ENCODE measurements around the gene FRMD8. TPM values are rescaled to one million over a fixed set of nuclear protein-coding genes. Genes with fewer than 3 reads are reported as not detected.
A peak's percentile ranks its signal among the peaks of the same experiment; 100 is the strongest.

Gene FRMD8
- total and polyA plus RNA-seq, 9 of the 15 experiments (the other 6 are each of a cell fraction or from before 2014, with no cell fraction given), result 4.5 to 54.5 (median 15.8) TPM

DNA sequence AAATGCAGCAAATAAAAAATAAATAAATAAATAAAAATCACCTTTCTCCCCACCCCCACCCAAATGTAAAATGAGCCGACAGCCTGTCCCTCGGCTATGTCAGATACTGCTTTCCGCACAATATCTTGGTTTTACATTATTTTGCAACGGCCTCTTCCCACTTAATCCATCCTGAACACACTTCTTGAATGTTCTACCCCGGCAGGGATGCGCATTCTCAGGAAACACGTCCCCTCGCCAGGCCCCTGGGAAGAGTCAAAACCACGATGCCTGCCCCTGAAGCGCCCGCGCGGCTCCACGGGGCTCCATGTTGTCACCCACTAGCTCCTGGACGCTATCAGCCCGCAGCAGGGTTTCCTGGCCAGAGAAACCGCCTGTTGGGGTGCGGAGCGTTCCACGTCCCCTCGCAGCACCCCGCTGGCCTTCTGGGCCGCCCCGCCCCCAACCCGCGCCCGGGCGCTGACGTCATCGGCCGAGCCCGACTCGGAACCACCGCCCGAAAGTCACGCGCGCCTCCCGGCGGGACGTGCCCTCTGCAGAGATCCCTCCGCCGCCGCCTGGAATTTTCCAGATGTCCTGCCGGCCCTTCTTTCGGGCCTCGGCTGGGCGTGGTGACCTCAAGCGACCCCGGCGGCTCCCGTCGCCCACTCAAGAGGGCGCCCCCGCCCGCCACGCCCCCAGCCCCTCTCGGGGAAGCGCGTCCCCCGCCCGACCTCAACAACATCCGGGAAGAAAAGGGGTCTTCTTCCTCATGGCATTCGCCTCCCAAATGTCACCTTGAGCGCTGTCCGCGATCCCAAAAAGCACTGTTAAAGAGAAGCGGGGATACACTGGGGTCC lies 35.6 kb downstream of the FRMD8 start (continued):
- TF ChIP-seq RFX5 (IDR thresholded peaks at IDR 0.05; ENCODE audit: low read depth, low read length) (no peak), HEY1 (CRISPR knock-in tag; IDR thresholded peaks at IDR 0.05; ENCODE audit: borderline replicate concordance) (no peak), CBX8 (IDR thresholded peaks at IDR 0.05; ENCODE audit: borderline replicate concordance, extremely low read depth, low read depth, low read length, poor library complexity, severe bottlenecking) (no peak), KAT8 (IDR thresholded peaks at IDR 0.05; ENCODE audit: low read depth) (no peak), DDX20 (tag; IDR thresholded peaks at IDR 0.05; ENCODE audit: low read depth) (no peak), TEAD1 (CRISPR knock-in tag; IDR thresholded peaks at IDR 0.05) (peak; percentile 87 to 91), ATF1 (CRISPR knock-in tag; IDR thresholded peaks at IDR 0.05) (peak; percentile 64), ATF1 (tag; IDR thresholded peaks at IDR 0.05) (peak; percentile 96), RAD51 (IDR thresholded peaks at IDR 0.05; ENCODE audit: borderline replicate concordance, low read depth) (peak; percentile 35; the same call in 1 of the 2 replicates), HMG20A (CRISPR knock-in tag; conservative IDR thresholded peaks at IDR 0.05) (no peak), ZKSCAN1 (IDR thresholded peaks at IDR 0.05; ENCODE audit: low read depth, low read length) (peak; percentile 32; the same call in 1 of the 2 replicates), ZBTB7A (IDR thresholded peaks at IDR 0.05; ENCODE audit: borderline replicate concordance, control insufficient read depth, low read depth, low read length) (peak; percentile 88; the same call in 1 of the 2 replicates), BRD4 (IDR thresholded peaks at IDR 0.05) (peak; percentile 90), MTA2 (IDR thresholded peaks at IDR 0.05; ENCODE audit: low read depth) (peak; percentile 15), FOXJ2 (tag; IDR thresholded peaks at IDR 0.05) (peak; percentile 93), ZNF197 (CRISPR knock-in tag; IDR thresholded peaks at IDR 0.05; ENCODE audit: low read depth) (peak; percentile 70; the same call in 1 of the 2 replicates), LEF1 (IDR thresholded peaks at IDR 0.05) (no peak; the same call in 1 of the 2 replicates), PYGO2 (tag; IDR thresholded peaks at IDR 0.05) (0 out of 2 replicates have a peak, but pooled peaks have one; percentile 54)
- TF ChIP-seq, protein P1, sequence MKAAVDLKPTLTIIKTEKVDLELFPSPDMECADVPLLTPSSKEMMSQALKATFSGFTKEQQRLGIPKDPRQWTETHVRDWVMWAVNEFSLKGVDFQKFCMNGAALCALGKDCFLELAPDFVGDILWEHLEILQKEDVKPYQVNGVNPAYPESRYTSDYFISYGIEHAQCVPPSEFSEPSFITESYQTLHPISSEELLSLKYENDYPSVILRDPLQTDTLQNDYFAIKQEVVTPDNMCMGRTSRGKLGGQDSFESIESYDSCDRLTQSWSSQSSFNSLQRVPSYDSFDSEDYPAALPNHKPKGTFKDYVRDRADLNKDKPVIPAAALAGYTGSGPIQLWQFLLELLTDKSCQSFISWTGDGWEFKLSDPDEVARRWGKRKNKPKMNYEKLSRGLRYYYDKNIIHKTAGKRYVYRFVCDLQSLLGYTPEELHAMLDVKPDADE (conservative IDR thresholded peaks at IDR 0.05; ENCODE audit: control insufficient read depth, low read depth, low read length), result peak; percentile 59; the same call in 1 of the 2 replicates
- TF ChIP-seq, protein P2, sequence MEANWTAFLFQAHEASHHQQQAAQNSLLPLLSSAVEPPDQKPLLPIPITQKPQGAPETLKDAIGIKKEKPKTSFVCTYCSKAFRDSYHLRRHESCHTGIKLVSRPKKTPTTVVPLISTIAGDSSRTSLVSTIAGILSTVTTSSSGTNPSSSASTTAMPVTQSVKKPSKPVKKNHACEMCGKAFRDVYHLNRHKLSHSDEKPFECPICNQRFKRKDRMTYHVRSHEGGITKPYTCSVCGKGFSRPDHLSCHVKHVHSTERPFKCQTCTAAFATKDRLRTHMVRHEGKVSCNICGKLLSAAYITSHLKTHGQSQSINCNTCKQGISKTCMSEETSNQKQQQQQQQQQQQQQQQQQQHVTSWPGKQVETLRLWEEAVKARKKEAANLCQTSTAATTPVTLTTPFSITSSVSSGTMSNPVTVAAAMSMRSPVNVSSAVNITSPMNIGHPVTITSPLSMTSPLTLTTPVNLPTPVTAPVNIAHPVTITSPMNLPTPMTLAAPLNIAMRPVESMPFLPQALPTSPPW (CRISPR knock-in tag; IDR thresholded peaks at IDR 0.05), result no peak
- TF ChIP-seq, protein P3, sequence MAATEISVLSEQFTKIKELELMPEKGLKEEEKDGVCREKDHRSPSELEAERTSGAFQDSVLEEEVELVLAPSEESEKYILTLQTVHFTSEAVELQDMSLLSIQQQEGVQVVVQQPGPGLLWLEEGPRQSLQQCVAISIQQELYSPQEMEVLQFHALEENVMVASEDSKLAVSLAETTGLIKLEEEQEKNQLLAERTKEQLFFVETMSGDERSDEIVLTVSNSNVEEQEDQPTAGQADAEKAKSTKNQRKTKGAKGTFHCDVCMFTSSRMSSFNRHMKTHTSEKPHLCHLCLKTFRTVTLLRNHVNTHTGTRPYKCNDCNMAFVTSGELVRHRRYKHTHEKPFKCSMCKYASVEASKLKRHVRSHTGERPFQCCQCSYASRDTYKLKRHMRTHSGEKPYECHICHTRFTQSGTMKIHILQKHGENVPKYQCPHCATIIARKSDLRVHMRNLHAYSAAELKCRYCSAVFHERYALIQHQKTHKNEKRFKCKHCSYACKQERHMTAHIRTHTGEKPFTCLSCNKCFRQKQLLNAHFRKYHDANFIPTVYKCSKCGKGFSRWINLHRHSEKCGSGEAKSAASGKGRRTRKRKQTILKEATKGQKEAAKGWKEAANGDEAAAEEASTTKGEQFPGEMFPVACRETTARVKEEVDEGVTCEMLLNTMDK (IDR thresholded peaks at IDR 0.05; ENCODE audit: borderline replicate concordance, insufficient read depth, low read depth, low read length, poor library complexity, severe bottlenecking), result peak; percentile 51
- TF ChIP-seq, protein P4, sequence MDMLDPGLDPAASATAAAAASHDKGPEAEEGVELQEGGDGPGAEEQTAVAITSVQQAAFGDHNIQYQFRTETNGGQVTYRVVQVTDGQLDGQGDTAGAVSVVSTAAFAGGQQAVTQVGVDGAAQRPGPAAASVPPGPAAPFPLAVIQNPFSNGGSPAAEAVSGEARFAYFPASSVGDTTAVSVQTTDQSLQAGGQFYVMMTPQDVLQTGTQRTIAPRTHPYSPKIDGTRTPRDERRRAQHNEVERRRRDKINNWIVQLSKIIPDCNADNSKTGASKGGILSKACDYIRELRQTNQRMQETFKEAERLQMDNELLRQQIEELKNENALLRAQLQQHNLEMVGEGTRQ (CRISPR knock-in tag; IDR thresholded peaks at IDR 0.05), result peak; percentile 65

Data from K562 (cell line).